WERI-Rb-1 (cell line): ENCODE results near the gene SUSD6.

Experiments used
- DNase-seq: peaks from one replicate; pipeline ENCODE4 v3.0.0-alpha.2; 2020
- H3K27ac ChIP-seq: fragments of 250-450 bp; sonication (Bioruptor Pico); 2 replicates; pipeline ENCODE4 v1.5.1; 2020; ENCODE audit warnings: mild to moderate bottlenecking, moderate library complexity
- H3K27me3 ChIP-seq: fragments of 250-450 bp; sonication (Bioruptor Pico); 2 replicates; pipeline ENCODE4 v1.5.1; 2021; ENCODE audit warnings: mild to moderate bottlenecking, low read depth, moderate library complexity; ENCODE audit not compliant: insufficient read depth, severe bottlenecking
- H3K36me3 ChIP-seq: fragments of 250-450 bp; sonication (Bioruptor Pico); 2 replicates; pipeline ENCODE4 v1.5.1; 2020; ENCODE audit warnings: mild to moderate bottlenecking, moderate library complexity
- H3K4me3 ChIP-seq: 2 replicates; pipeline ENCODE4 v1.5.1; 2011; ENCODE audit warnings: low read depth, mild to moderate bottlenecking, control low read depth, low read length
- H3K9me3 ChIP-seq: fragments of 250-450 bp; sonication (Bioruptor Pico); 2 replicates; pipeline ENCODE4 v1.5.1; 2021; ENCODE audit warnings: mild to moderate bottlenecking, moderate library complexity; ENCODE audit not compliant: severe bottlenecking
- CTCF ChIP-seq: IDR thresholded peaks from 2 replicates; pipeline ENCODE4 v1.5.1; 2011; ENCODE audit warnings: low read depth, mild to moderate bottlenecking, control low read depth, inconsistent platforms, low read length

Gene SUSD6

GRCh38 chr14:69700575-69700974, 89.2 kb downstream of the SUSD6 start:
- no peaks in the 10 kb centered on the region for H3K27me3 ChIP-seq
- no peak for TF ChIP-seq CTCF
- DNase-seq: no peak
- no peak overlapping the region for H3K27ac ChIP-seq
- no peaks in the 10 kb centered on the region for H3K9me3 ChIP-seq
- no peak overlapping the region for H3K4me3 ChIP-seq
- peaks cover 25% of the 10 kb centered on the region for H3K36me3 ChIP-seq

- H3K27ac ChIP-seq: no peak overlapping the region
- H3K4me3 ChIP-seq: no peak overlapping the region
- peaks cover 32% of the 10 kb centered on the region for H3K36me3 ChIP-seq
- no peak for DNase-seq
- no peaks in the 10 kb centered on the region for H3K9me3 ChIP-seq
- no peak for TF ChIP-seq CTCF
- H3K27me3 ChIP-seq: no peaks in the 10 kb centered on the region
Measured at GRCh38 chr14:69701291-69701690, 89.9 kb downstream of the SUSD6 start.

GRCh38 chr14:69701857-69702256, 90.5 kb downstream of the SUSD6 start:
- H3K9me3 ChIP-seq: no peaks in the 10 kb centered on the region
- peaks cover 32% of the 10 kb centered on the region for H3K36me3 ChIP-seq
- no peak for DNase-seq
- TF ChIP-seq CTCF: no peak
- H3K27ac ChIP-seq: no peak overlapping the region
- H3K27me3 ChIP-seq: no peaks in the 10 kb centered on the region
- no peak overlapping the region for H3K4me3 ChIP-seq

- H3K9me3 ChIP-seq: no peaks in the 10 kb centered on the region
- no peak for DNase-seq
- no peak for TF ChIP-seq CTCF
- no peak overlapping the region for H3K27ac ChIP-seq
- H3K36me3 ChIP-seq: peaks cover 42% of the 10 kb centered on the region
- no peaks in the 10 kb centered on the region for H3K27me3 ChIP-seq
- H3K4me3 ChIP-seq: no peak overlapping the region
Measured at GRCh38 chr14:69703047-69704039, 91.9 kb downstream of the SUSD6 start.

GRCh38 chr14:69704319-69704718, 92.9 kb downstream of the SUSD6 start:
- no peaks in the 10 kb centered on the region for H3K27me3 ChIP-seq
- no peak for DNase-seq
- no peaks in the 10 kb centered on the region for H3K9me3 ChIP-seq
- H3K27ac ChIP-seq: no peak overlapping the region
- no peak for TF ChIP-seq CTCF
- no peak overlapping the region for H3K4me3 ChIP-seq
- peaks cover 48% of the 10 kb centered on the region for H3K36me3 ChIP-seq
